HepG2 (cell line): ENCODE measurements around the gene SNAPC3. TPM values are rescaled to one million over a fixed set of nuclear protein-coding genes. Genes with fewer than 3 reads are reported as not detected.

ENCODE experiments used
- ATAC-seq: fragments of 200-7000 bp; cut with Tn5 transposase; 3 replicates; pipeline ENCODE4 v1.9.1; 2020; ENCODE audit warnings: mild to moderate bottlenecking, moderate library complexity
- BruUV-seq: library from RNA; stranded (reverse); fragments of 400-500 nt; replicated peaks from 2 replicates; lab custom pipeline; 2021; lab: Mats Ljungman, UMichigan
- CTCF ChIA-PET: fragments of 300-600 bp; formaldehyde crosslinking; extraction: SDS; loops from one replicate; lab custom pipeline; 2021; ENCODE audit warnings: low total read pairs, inconsistent platforms, low intra/inter-chr PET ratio; lab: Yijun Ruan, JAX
- POLR2A ChIA-PET: fragments of 350-600 bp; sonication (Branson Sonifier 250); formaldehyde crosslinking; loops from one replicate; lab custom pipeline; 2020; ENCODE audit warnings: antibody characterized with exemption, inconsistent platforms; lab: Yijun Ruan, JAX
- DNase-seq: peaks from one replicate; pipeline ENCODE4 v3.0.0-alpha.2; 2015; ENCODE audit warnings: low spot score
- FAIRE-seq: peaks from 3 replicates; lab custom pipeline; 2011; peaks lifted over from hg19 to GRCh38; lab: Jason Lieb, UNC
- H2AFZ ChIP-seq: one replicate; pipeline ENCODE4 v1.6.1; 2011; ENCODE audit warnings: low read length, inconsistent platforms
- H3K27ac ChIP-seq: fragments of 300-600 bp; 3 replicates; pipeline ENCODE4 v1.8.0; 2011; ENCODE audit warnings: mixed run types, mild to moderate bottlenecking, mixed read lengths, low read length, inconsistent platforms; ENCODE audit not compliant: insufficient read depth; ENCODE audit errors: extremely low read length
- H3K27me3 ChIP-seq, 2 experiments: fragments of 200-600 bp in 1 of 2; 2 replicates in 1 of 2; 3 replicates in 1 of 2; pipeline versions ENCODE4 v1.6.0 to v1.8.0; 2011; ENCODE audit warnings: low read length in 2 of 2, mild to moderate bottlenecking in 2 of 2, moderate library complexity in 2 of 2, inconsistent platforms in 1 of 2; ENCODE audit not compliant: insufficient read depth in 2 of 2, control insufficient read depth in 1 of 2
- H3K36me3 ChIP-seq, 2 experiments: fragments of 200-600 bp in 1 of 2; replicated peaks in 1 of 2; 2 replicates in 1 of 2; 3 replicates in 1 of 2; pipeline versions ENCODE4 v1.5.1 to v1.8.0; 2011; ENCODE audit warnings: low read length in 2 of 2, inconsistent platforms in 1 of 2; ENCODE audit not compliant: insufficient read depth in 2 of 2, control insufficient read depth in 1 of 2
- H3K4me1 ChIP-seq: 2 replicates; pipeline ENCODE4 v1.5.1; 2012; ENCODE audit warnings: low read length, inconsistent platforms; ENCODE audit not compliant: insufficient read depth
- H3K4me2 ChIP-seq: 2 replicates; pipeline ENCODE4 v1.6.0; 2011; ENCODE audit warnings: low read depth, low read length, inconsistent platforms
- H3K4me3 ChIP-seq, 3 experiments: fragments of 200-600 bp in 1 of 3; sonication (generic), shearing (Covaris generic) in 1 of 3; replicated peaks in 1 of 3; 2 replicates each; pipeline ENCODE4 v1.5.1; 2011 to 2016; ENCODE audit warnings: low read length in 3 of 3, inconsistent platforms in 2 of 3, low read depth in 2 of 3, mild to moderate bottlenecking in 2 of 3, control low read depth in 1 of 3, mixed read lengths in 1 of 3; ENCODE audit not compliant: insufficient read depth in 1 of 3
- H3K79me2 ChIP-seq: one replicate; pipeline ENCODE4 v1.6.1; 2011; ENCODE audit warnings: low read length, inconsistent platforms; ENCODE audit not compliant: insufficient read depth
- H3K9ac ChIP-seq: 2 replicates; pipeline ENCODE4 v1.6.0; 2011; ENCODE audit warnings: mild to moderate bottlenecking, low read depth, low read length, inconsistent platforms; ENCODE audit not compliant: insufficient read depth
- H3K9me3 ChIP-seq: 2 replicates; pipeline ENCODE4 v1.5.1; 2012; ENCODE audit warnings: mild to moderate bottlenecking, low read length
- H4K20me1 ChIP-seq: 2 replicates; pipeline ENCODE4 v1.6.0; 2011; ENCODE audit warnings: inconsistent platforms, mild to moderate bottlenecking, low read length, moderate library complexity; ENCODE audit not compliant: insufficient read depth
- CAMTA2 ChIP-seq: sonication (generic); formaldehyde crosslinking; IDR thresholded peaks from 2 replicates; pipeline ENCODE4 v1.4.0; 2020; ENCODE audit warnings: mild to moderate bottlenecking, missing genetic modification reagents, borderline replicate concordance
- CBFB ChIP-seq: sonication (generic); formaldehyde crosslinking; IDR thresholded peaks from 2 replicates; pipeline ENCODE4 v1.4.0; 2020; ENCODE audit warnings: missing genetic modification reagents
- FOXO1 ChIP-seq: sonication (generic); formaldehyde crosslinking; IDR thresholded peaks from 2 replicates; pipeline ENCODE4 v1.4.0; 2020; ENCODE audit warnings: missing genetic modification reagents
- HMG20B ChIP-seq: conservative IDR thresholded peaks from 2 replicates; pipeline ENCODE4 v1.6.1; 2016; ENCODE audit warnings: missing genetic modification reagents, missing compliant biosample characterization
- JDP2 ChIP-seq: sonication (generic); formaldehyde crosslinking; IDR thresholded peaks from 2 replicates; pipeline ENCODE4 v1.8.1; 2022; ENCODE audit warnings: missing genetic modification reagents, borderline replicate concordance
- MAFF ChIP-seq: IDR thresholded peaks from 2 replicates; pipeline ENCODE4 v1.6.1; 2011; ENCODE audit warnings: low read depth, low read length, improper control_type of control experiment
- TFAP4 ChIP-seq: sonication (generic); IDR thresholded peaks from 2 replicates; pipeline ENCODE4 v1.6.1; 2016; ENCODE audit warnings: low read depth, borderline replicate concordance
- ZBTB1 ChIP-seq: sonication (generic); formaldehyde crosslinking; IDR thresholded peaks from 2 replicates; pipeline ENCODE4 v1.4.0; 2020; ENCODE audit warnings: missing genetic modification reagents, borderline replicate concordance
- ZBTB10 ChIP-seq: sonication (generic); formaldehyde crosslinking; IDR thresholded peaks from 2 replicates; pipeline ENCODE4 v1.4.0; 2020; ENCODE audit warnings: missing genetic modification reagents, borderline replicate concordance
- ZNF264 ChIP-seq: sonication (generic); formaldehyde crosslinking; IDR thresholded peaks from 2 replicates; pipeline ENCODE4 v1.4.0; 2020; ENCODE audit warnings: missing genetic modification reagents
- ZNF468 ChIP-seq: sonication (generic); formaldehyde crosslinking; IDR thresholded peaks from 2 replicates; pipeline ENCODE4 v1.8.0; 2022; ENCODE audit warnings: mild to moderate bottlenecking, moderate library complexity, missing genetic modification reagents
- ZNF512B ChIP-seq: sonication (generic); formaldehyde crosslinking; IDR thresholded peaks from 2 replicates; pipeline ENCODE4 v1.5.1; 2020; ENCODE audit warnings: missing genetic modification reagents, mild to moderate bottlenecking, borderline replicate concordance
- ZNF782 ChIP-seq: sonication (generic); formaldehyde crosslinking; IDR thresholded peaks from 2 replicates; pipeline ENCODE4 v1.4.0; 2020; ENCODE audit warnings: missing genetic modification reagents, mild to moderate bottlenecking, borderline replicate concordance
- WGBS: methylation state at CpG from one replicate; pipeline ENCODE4 v1.1.6; 2017; ENCODE audit warnings: low lambda C conversion rate; 5-methylcytosine and 5-hydroxymethylcytosine counted together
- in situ Hi-C: cut with HindIII; loops from 2 replicates; pipeline ENCODE4 v1.10.0; 2017; ENCODE audit warnings: low pct_unique_long_range_greater_than_20kb; ENCODE audit not compliant: extremely low pct_ligation_motif_present
- intact Hi-C: fragments of 100-400 bp; cut with micrococcal nuclease; formaldehyde crosslinking; loops from one replicate; pipeline ENCODE4 v1.10.0; 2022; ENCODE audit not compliant: unreplicated experiment
- polyA plus RNA-seq, 8 experiments: library from polyadenylated mRNA; depleted of rRNA in 3 of 8; stranded (reverse) in 7 of 8; unstranded in 1 of 8; fragments of >200 nt; fragmentation: Illumina TruSeq in 4 of 8; extraction: Trizol in 4 of 8; gene quantifications; 2 replicates each; pipeline versions ENCODE4 v1.2.1 to v1.2.3, GENCODE V29; 2011 to 2016; ENCODE audit warnings: low read depth in 4 of 8, missing spikeins in 1 of 8, mixed read lengths in 1 of 8; ENCODE audit not compliant: insufficient read depth in 1 of 8
- total RNA-seq, 5 experiments: library from RNA; depleted of rRNA; stranded (reverse); fragments of >200 nt; fragmentation: Illumina TruSeq; extraction: Trizol; gene quantifications; 2 replicates each; pipeline ENCODE4 v1.2.3, GENCODE V29; 2016; ENCODE audit warnings: low read depth in 1 of 5
- TF ChIP-seq, protein P1 (sequence below): sonication (generic); formaldehyde crosslinking; IDR thresholded peaks from 2 replicates; pipeline ENCODE4 v1.4.0; 2020; ENCODE audit warnings: missing genetic modification reagents
- TF ChIP-seq, protein P2 (sequence below), 2 experiments: sonication (generic) in 1 of 2; formaldehyde crosslinking in 1 of 2; IDR thresholded peaks; 2 replicates each; pipeline versions ENCODE4 v1.4.0 to v1.6.1; 2018 to 2020; ENCODE audit warnings: missing genetic modification reagents in 2 of 2, borderline replicate concordance in 1 of 2, low read depth in 1 of 2, mild to moderate bottlenecking in 1 of 2, missing biosample characterization in 1 of 2

The SNAPC3 gene
- total and polyA plus RNA-seq, 2 of the 13 experiments (the other 11 are each of a cell fraction or from before 2014, with no cell fraction given): 25.6 to 26.0 TPM

DNA sequence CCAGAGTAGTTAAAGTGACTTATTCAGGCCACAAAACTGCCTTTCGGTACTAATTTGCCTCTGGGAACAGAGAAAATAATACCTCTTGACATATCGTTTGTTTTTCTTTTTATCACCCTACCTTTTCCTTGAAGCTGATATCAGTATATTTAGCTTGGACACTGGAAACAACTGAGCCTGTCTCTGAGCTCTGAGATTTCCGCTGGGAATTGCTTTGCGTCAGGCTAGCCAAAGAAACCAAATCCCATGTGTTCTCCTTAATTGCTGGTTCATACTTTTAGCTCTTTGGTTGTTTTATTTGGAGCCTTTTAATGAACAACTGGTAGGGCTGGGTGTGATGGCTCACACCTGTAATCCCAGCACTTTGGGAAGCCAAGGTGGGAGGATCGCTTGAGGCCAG lies 30.3 kb upstream of the SNAPC3 start:
- no peak for FAIRE-seq
- no TSS peak for BruUV-seq
- TF ChIP-seq ZNF782 (CRISPR knock-in tag): no peak
- TF ChIP-seq TFAP4: no peak
- TF ChIP-seq, protein P1, sequence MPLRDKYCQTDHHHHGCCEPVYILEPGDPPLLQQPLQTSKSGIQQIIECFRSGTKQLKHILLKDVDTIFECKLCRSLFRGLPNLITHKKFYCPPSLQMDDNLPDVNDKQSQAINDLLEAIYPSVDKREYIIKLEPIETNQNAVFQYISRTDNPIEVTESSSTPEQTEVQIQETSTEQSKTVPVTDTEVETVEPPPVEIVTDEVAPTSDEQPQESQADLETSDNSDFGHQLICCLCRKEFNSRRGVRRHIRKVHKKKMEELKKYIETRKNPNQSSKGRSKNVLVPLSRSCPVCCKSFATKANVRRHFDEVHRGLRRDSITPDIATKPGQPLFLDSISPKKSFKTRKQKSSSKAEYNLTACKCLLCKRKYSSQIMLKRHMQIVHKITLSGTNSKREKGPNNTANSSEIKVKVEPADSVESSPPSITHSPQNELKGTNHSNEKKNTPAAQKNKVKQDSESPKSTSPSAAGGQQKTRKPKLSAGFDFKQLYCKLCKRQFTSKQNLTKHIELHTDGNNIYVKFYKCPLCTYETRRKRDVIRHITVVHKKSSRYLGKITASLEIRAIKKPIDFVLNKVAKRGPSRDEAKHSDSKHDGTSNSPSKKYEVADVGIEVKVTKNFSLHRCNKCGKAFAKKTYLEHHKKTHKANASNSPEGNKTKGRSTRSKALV (CRISPR knock-in tag): no peak
- no peak for TF ChIP-seq ZBTB10 (CRISPR knock-in tag)
- TF ChIP-seq ZBTB1 (CRISPR knock-in tag): no peak
- no peak for TF ChIP-seq HMG20B
- no peak for TF ChIP-seq ZNF264
- TF ChIP-seq ZNF512B (CRISPR knock-in tag): no peak
- TF ChIP-seq FOXO1 (CRISPR knock-in tag): no peak
- TF ChIP-seq CBFB (CRISPR knock-in tag): no peak
- no peak for TF ChIP-seq CAMTA2
- no peak for TF ChIP-seq ZNF468 (CRISPR knock-in tag)
- TF ChIP-seq MAFF: no peak
- TF ChIP-seq, protein P2, sequence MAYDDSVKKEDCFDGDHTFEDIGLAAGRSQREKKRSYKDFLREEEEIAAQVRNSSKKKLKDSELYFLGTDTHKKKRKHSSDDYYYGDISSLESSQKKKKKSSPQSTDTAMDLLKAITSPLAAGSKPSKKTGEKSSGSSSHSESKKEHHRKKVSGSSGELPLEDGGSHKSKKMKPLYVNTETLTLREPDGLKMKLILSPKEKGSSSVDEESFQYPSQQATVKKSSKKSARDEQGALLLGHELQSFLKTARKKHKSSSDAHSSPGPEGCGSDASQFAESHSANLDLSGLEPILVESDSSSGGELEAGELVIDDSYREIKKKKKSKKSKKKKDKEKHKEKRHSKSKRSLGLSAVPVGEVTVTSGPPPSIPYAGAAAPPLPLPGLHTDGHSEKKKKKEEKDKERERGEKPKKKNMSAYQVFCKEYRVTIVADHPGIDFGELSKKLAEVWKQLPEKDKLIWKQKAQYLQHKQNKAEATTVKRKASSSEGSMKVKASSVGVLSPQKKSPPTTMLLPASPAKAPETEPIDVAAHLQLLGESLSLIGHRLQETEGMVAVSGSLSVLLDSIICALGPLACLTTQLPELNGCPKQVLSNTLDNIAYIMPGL (CRISPR knock-in tag; IDR thresholded peaks at IDR 0.05; ENCODE audit: borderline replicate concordance in 1 of 2, low read depth in 1 of 2): no peak
- TF ChIP-seq JDP2 (CRISPR knock-in tag): no peak

More for the DNA sequence above, 30.3 kb upstream of the SNAPC3 start:
- Histone ChIP-seq H3K27ac (no peak overlapping the region), H3K9me3 (no peaks in the 10 kb centered on the region), H2AFZ (no peak overlapping the region), H3K4me2 (no peak overlapping the region), H3K4me3 (no peak overlapping the region), H3K9ac (no peak overlapping the region), H3K4me1 (peaks cover 13% of the 10 kb centered on the region), H3K79me2 (no peaks in the 10 kb centered on the region), H4K20me1 (no peaks in the 10 kb centered on the region), H3K36me3 (no peaks in the 10 kb centered on the region), H3K27me3 (no peaks in the 10 kb centered on the region)
- DNase-seq: no peak
- 66% methylated on average over 5 of the region's 5 CpGs for WGBS
- CTCF ChIA-PET: no interaction called here
- ATAC-seq: no peak
- in situ Hi-C loops: no loop called here
- POLR2A ChIA-PET: no interaction called here
- intact Hi-C loops: no loop called here
